ENCODE results near the gene S100A7A. TPM values are rescaled to one million over a fixed set of nuclear protein-coding genes. Genes with fewer than 3 reads are reported as not detected.

S100A7A gene
- total and polyA plus RNA-seq, 2 of the 13 experiments (the other 11 are each of a cell fraction or from before 2014, with no cell fraction given), result not detected

- intact Hi-C loops (cut with micrococcal nuclease; ENCODE audit: unreplicated experiment), result loop anchor here (10.0 kb wide), 2 partner anchors 56 to 996 kb away; no protein-coding TSS in a partner anchor
- DNase-seq (ENCODE audit: low spot score), result no peak
- Histone ChIP-seq H3K27ac (ENCODE audit: extremely low read length, insufficient read depth, low read length) (no peak within 1 kb of the TSS), H4K20me1 (ENCODE audit: insufficient read depth, low read length) (no peaks in the 10 kb centered on the region), H2AFZ (ENCODE audit: low read length) (no peak within 1 kb of the TSS), H3K9me3 (ENCODE audit: low read length) (no peaks in the 10 kb centered on the region), H3K4me2 (ENCODE audit: low read depth, low read length) (no peak within 1 kb of the TSS), H3K27me3 (ENCODE audit: control insufficient read depth in 1 of 2, insufficient read depth in 2 of 2, low read length in 2 of 2) (peaks cover 0 to 10% of the 10 kb centered on the region in 2 experiments; a peak in 4 of 5 replicates), H3K79me2 (ENCODE audit: insufficient read depth, low read length) (no peaks in the 10 kb centered on the region), H3K9ac (ENCODE audit: insufficient read depth, low read depth, low read length) (no peak within 1 kb of the TSS), H3K4me3 (replicated peaks in 1 of 3; ENCODE audit: insufficient read depth in 1 of 3, low read depth in 2 of 3, low read length in 3 of 3) (no peak within 1 kb of the TSS), H3K36me3 (replicated peaks in 1 of 2; ENCODE audit: control insufficient read depth in 1 of 2, insufficient read depth in 2 of 2, low read length in 2 of 2) (no peaks in the 10 kb centered on the region), H3K4me1 (ENCODE audit: insufficient read depth, low read length) (no peaks in the 10 kb centered on the region)
- no TSS peak for BruUV-seq (replicated peaks)
- no peak for TF ChIP-seq ZNF724P (CRISPR knock-in tag; IDR thresholded peaks at IDR 0.05; ENCODE audit: borderline replicate concordance)
- WGBS (ENCODE audit: low lambda C conversion rate), result 7% methylated on average over 7 of the region's 7 CpGs
- in situ Hi-C loops (cut with HindIII; ENCODE audit: extremely low pct_ligation_motif_present, low pct_unique_long_range_greater_than_20kb), result no loop called here
- no peak for FAIRE-seq
- ChIA-PET POLR2A (no interaction called here), CTCF (ENCODE audit: low intra/inter-chr PET ratio, low total read pairs) (no interaction called here)
- ATAC-seq, result no peak
Measured at GRCh38 chr1:153390938-153391710, 25.2 kb upstream of the S100A7A start, which contains the start of gene S100A8. Gene S100A8, minus strand, starts transcription at chr1:153391073. Its CDS starts 538 bp downstream, at chr1:153390535.

DNA sequence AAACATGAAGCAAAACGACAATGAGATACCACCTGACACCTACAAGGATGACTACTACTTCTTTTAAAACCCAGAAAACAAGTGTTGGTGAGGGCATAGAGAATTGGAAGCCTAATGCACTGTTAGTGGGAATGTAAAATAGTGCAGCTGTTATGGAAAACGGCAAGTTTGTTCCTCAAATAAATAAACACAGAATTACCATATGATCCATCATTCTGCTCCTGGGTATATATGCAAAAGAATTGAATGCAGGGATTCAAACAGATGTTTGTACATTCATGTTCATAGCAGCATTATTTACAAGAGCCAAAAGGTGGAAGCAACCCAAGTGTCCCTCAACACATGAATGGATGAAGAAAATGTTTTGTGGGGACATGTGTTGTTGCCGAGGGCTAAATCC lies 24.1 kb upstream of the S100A7A start:
- H3K79me2 ChIP-seq (ENCODE audit: insufficient read depth, low read length), result no peaks in the 10 kb centered on the region
- DNase-seq (ENCODE audit: low spot score) (no peak), ATAC-seq (no peak), FAIRE-seq (no peak)
- BruUV-seq (replicated peaks), result no TSS peak
- WGBS (ENCODE audit: low lambda C conversion rate), result 1% methylated on average over 2 of the region's 3 CpGs
- peaks cover 0 to 18% of the 10 kb centered on the region in 2 experiments; a peak in 4 of 5 replicates for H3K27me3 ChIP-seq (ENCODE audit: control insufficient read depth in 1 of 2, insufficient read depth in 2 of 2, low read length in 2 of 2)
- intact Hi-C loops (cut with micrococcal nuclease; ENCODE audit: unreplicated experiment), result loop anchor here (10.0 kb wide), 2 partner anchors 57 to 997 kb away; no protein-coding TSS in a partner anchor
- H4K20me1 ChIP-seq (ENCODE audit: insufficient read depth, low read length), result no peaks in the 10 kb centered on the region
- no peak overlapping the region for H3K27ac ChIP-seq (ENCODE audit: extremely low read length, insufficient read depth, low read length)
- no peak overlapping the region for H3K4me3 ChIP-seq (replicated peaks in 1 of 3; ENCODE audit: insufficient read depth in 1 of 3, low read depth in 2 of 3, low read length in 3 of 3)
- POLR2A ChIA-PET, result no interaction called here
- no peak overlapping the region for H2AFZ ChIP-seq (ENCODE audit: low read length)
- no peaks in the 10 kb centered on the region for H3K36me3 ChIP-seq (replicated peaks in 1 of 2; ENCODE audit: control insufficient read depth in 1 of 2, insufficient read depth in 2 of 2, low read length in 2 of 2)
- H3K9ac ChIP-seq (ENCODE audit: insufficient read depth, low read depth, low read length), result no peak overlapping the region
- H3K4me1 ChIP-seq (ENCODE audit: insufficient read depth, low read length), result no peaks in the 10 kb centered on the region
- no peak overlapping the region for H3K4me2 ChIP-seq (ENCODE audit: low read depth, low read length)
- no peak for TF ChIP-seq MAF1 (CRISPR knock-in tag; IDR thresholded peaks at IDR 0.05; ENCODE audit: borderline replicate concordance)
- CTCF ChIA-PET (ENCODE audit: low intra/inter-chr PET ratio, low total read pairs), result no interaction called here
- in situ Hi-C loops (cut with HindIII; ENCODE audit: extremely low pct_ligation_motif_present, low pct_unique_long_range_greater_than_20kb), result no loop called here
- no peaks in the 10 kb centered on the region for H3K9me3 ChIP-seq (ENCODE audit: low read length)
